ENCODE results near the gene SAFB2.

The SAFB2 gene

DNA sequence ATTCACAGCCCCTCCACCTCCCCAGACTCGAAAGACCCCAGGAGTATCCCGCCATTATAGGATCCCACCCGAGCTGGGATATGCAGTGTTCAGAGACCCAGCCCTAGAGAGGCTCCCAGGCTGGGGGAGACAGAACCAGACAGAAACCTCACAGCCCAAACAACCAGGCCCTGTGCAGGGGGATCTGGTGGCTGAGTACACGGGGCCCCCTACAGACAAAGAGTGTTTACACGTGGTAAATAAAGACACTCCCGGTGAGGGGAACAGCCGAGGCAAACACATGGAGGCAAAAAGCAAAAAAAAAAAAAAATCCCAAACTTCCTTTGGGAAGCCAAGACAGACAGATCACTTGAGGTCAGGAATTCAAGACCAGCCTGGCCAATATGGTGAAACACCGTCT, 79.9 kb downstream of the SAFB2 start:
- TF ChIP-seq CTCF (IDR thresholded peaks at IDR 0.05; ENCODE audit: low read depth, low read length, missing control alignments), result no peak
- DNase-seq (ENCODE audit: extremely low read depth, low read depth), result no peak
- H3K4me3 ChIP-seq (replicated peaks; ENCODE audit: low read depth, low read length), result no peak overlapping the region

- no peak for DNase-seq (ENCODE audit: extremely low read depth, low read depth)
- no peak for TF ChIP-seq CTCF (IDR thresholded peaks at IDR 0.05; ENCODE audit: low read depth, low read length, missing control alignments)
- H3K4me3 ChIP-seq (replicated peaks; ENCODE audit: low read depth, low read length), result no peak overlapping the region
These were observed 81.1 kb downstream of the SAFB2 start for GRCh38 chr19:5541456-5541855.

DNA sequence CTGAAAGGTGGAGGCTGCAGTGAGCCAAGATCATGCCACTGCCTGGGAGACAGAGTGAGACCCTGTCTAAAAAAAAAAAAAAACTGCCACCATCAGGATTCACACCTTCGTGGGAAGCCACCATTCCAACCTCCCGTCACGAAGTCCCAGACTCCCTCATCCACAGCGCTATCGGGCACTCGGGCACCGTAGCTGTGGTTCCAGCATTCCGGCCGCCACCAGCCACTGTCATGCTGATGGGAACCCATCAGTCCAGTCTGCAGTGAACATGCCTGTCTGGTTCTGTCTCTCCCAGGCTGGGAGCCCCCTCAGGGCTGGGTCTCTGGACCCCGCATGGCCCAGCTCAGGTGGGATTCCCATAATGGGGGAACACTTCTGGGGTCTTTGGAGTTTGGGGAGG, 82.4 kb downstream of the SAFB2 start:
- no peak for TF ChIP-seq CTCF (IDR thresholded peaks at IDR 0.05; ENCODE audit: low read depth, low read length, missing control alignments)
- DNase-seq (ENCODE audit: extremely low read depth, low read depth), result no peak
- H3K4me3 ChIP-seq (replicated peaks; ENCODE audit: low read depth, low read length), result no peak overlapping the region

DNA sequence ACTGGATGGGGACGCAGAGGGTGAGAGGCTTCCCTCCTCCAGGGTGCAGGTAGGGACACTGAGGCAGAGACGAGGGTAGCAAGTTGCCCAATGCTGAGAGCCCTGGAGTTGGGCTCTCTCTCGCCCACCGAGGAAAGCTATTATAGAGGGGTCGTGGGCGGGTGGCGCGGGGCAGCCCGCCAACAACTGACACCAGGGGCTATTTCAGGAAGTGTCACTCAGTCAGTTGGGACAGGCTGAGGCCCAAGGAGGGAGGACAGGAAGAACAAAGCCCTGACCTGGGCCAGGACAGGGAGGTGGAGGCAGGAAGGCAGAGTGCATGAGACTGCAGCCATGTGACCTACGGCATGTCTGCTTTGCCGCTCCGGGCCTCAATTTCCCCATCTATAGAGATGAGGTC, 84.7 kb downstream of the SAFB2 start:
- no peak overlapping the region for H3K4me3 ChIP-seq (replicated peaks; ENCODE audit: low read depth, low read length)
- no peak for TF ChIP-seq CTCF (IDR thresholded peaks at IDR 0.05; ENCODE audit: low read depth, low read length, missing control alignments)
- no peak for DNase-seq (ENCODE audit: extremely low read depth, low read depth)

All from HFF-Myc (cell line).